COLO668 (cell line): Measurements from ENCODE around the gene POLE2.
"Not testable (repeated sequence)": the region's sequence is repeated elsewhere in the genome, so short reads cannot be mapped to it uniquely, and the experiment has no call there.

Experiments
- DNase-seq: peaks from one replicate; lab custom pipeline; 2025; ENCODE audit not compliant: unreplicated experiment; lab: John Stamatoyannopoulos, UW

The POLE2 gene

DNA sequence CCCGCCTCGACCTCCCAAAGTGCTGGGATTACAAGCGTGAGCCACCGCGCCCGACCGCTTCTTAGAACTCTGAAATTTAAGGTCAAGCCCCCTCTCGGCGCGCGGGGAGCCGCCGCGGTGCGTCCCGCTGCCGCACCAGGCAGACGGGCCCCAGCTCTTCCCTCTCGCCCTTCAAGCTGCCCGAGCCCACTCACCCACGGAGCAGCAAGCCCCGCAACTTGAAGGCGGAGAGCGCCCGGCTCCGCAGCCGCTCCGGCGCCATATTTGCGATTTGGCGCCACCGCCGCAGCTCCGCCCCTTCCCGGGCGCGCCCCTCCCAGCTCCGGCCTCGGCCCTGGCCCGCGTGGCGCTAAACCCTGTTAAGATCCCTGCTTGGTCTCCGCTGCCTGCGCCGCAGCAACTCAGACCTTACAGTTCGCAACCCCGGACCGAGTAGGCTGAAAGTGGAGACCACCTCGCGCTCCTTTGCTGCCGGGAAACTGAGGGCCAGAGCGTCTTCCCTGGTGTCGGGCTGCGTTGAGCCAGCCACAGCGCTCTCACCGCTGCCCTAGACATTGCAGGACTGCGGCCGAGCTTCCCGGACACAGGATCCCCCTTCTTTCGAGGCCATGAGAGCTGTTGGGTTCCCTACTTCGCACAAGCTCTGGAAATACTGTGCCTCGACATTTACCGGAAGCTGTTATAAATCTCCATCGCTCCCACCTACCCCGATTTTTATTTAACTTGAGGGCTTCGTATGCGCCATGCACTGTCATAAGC is at the start of gene POLE2:
TSS of gene POLE2 (minus strand) at position 273 of the 759 bp plus-strand sequence. CDS start at position 262, 11 bp downstream.
- DNase-seq, result peak; percentile 90

DNA sequence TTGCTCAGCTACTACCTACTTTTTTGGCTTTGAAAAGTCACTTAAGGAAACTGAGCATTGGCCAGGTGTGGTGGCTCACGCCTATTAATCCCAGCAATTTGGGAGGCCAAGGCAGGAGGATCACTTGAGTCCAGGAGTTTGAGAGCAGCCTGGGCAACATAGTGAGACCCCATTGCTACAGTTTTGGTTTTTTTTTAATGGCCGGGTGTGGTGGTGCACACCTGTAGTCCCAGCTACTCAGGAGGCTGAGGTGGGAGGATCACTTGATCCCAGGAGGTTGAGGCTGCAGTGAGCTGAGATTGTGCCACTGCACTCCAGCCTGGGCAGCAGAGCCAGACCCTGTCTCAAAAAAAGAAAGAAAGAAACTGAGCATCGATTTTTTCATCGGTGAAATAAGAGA is 47.7 kb upstream of the POLE2 start:
- not testable (repeated sequence) for DNase-seq

DNA sequence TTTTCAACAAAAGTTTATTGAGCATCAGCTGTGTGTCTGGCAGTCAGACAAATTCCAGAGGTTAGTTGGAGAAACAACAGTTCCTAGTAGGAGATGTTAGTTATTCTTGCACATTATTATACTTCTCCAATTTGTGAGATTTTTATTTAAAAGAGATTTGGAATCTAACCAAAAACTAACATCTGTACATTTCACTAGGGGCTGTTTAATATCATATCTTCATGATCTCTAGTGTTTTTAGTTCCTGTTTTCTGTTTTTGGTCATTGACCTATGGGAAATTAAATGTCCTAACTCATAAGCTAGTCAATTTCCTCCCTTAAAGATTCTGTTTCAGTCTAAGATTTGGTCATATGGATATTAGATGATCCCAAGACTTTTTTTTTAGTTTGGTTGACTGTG is 45.8 kb upstream of the POLE2 start:
- no peak for DNase-seq

GRCh38 chr14:49732896-49733295 is 44.9 kb upstream of the POLE2 start:
- no peak for DNase-seq

GRCh38 chr14:49727171-49727570 is 39.2 kb upstream of the POLE2 start:
- no peak for DNase-seq

GRCh38 chr14:49721733-49722435 is 33.9 kb upstream of the POLE2 start:
- not testable (repeated sequence) for DNase-seq

- no peak for DNase-seq
These were observed 32.7 kb upstream of the POLE2 start for GRCh38 chr14:49720744-49721143.

DNA sequence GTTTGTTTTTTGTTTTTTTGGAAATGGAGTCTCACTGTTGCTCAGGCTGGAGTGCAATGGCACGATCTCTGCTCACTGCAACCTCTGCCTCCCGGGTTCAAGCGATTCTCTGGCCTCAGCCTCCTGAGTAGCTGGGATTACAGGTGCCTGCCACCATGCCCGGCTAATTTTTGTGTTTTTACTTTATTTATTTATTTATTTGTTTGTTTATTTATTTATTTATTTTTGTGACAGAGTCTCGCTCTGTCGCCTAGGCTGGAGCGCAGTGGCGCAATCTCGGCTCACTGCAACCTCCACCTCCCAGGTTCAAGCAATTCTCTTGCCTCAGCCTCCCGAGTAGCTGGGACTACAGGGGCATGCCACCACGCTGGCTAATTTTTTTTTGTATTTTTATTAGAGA is 23.0 kb upstream of the POLE2 start:
- DNase-seq, result not testable (repeated sequence)

GRCh38 chr14:49704471-49704870 is 16.5 kb upstream of the POLE2 start:
- DNase-seq, result not testable (repeated sequence)

DNA sequence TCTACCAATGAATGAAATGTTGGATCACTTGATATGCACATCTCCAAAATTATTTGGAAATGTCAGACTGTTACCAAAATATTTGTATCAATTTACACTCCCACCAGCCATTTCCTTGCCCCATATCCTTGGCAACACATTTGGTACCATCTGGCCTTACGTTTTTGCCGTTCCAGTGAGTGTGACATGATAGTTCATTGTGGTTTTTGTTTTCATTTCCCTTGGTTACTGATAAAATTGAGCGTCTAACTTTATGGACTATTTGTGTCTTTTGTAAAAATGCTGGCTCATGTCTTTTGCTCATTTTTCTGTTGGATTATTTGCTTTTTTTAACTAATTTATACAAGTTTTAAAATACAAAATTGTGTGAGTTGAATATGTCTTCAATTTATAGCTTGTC is 16.0 kb upstream of the POLE2 start:
- DNase-seq, result no peak

- no peak for DNase-seq
These were observed 14.7 kb upstream of the POLE2 start for GRCh38 chr14:49702725-49703124.

DNA sequence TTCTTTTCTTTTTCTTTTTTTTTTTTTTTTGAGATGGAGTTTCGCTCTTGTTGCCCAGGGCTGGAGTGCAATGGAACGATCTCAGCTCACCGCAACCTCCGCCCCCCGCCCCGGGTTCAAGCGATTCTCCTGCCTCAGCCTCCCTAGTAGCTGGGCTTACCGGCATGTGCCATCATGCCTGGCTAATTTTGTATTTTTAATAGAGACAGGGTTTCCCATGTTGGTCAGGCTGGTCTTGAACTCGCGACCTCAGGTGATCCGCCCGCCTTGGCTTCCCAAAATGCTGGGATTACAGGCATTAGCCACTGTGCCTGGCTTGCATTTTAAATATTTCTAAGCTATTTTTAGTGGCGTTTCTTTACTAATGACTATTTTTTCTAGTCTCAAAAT is 5.7 kb upstream of the POLE2 start:
- not testable (repeated sequence) for DNase-seq

DNA sequence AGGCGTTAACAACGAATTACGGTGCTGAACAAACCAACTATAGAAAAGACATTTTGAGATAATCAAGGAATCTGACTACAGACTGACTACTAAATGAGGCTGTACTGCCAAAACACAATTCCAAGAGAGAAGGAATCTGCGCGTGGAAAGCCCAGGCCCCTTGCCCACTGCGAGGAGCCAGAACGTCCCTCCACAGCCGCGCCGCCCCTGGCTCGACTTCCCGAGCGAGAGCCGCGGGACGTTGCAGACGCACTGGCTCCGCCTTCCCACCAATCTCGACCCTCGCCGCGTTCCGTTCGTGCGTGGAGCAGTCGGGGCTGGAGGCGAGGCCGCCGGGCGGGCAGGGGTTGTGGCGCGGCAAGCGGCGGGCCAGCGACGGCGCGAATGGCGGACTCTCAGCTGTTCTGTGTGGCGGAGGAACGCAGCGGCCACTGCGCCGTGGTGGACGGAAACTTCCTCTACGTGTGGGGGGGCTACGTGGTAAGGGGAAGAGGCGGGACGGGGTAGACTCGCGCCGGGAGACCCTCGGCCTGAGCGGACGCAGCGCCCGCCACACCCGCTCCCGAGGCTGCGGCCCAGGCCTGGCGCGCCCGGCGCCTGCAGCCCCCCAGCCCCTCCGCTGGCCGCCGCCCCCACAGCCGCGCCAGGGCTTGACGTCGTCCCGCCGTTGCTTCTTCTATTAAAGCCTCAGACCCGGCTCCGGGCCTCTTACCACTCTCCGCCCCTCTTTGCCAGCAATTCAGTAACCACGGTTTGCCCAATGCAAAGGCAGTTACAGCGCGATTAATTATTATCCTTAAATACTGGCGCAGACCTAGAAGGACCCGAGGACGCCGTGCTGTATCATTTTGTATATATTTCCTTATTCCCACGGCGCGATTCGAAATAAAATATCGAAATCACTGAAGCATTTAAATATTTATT is 5.1 kb upstream of the POLE2 start, which contains the start of gene KLHDC1:
TSS of gene KLHDC1 (plus strand) at position 310 of the 924 bp plus-strand sequence. CDS start at position 385, 75 bp downstream.
- peak; percentile 83 for DNase-seq

GRCh38 chr14:49692193-49692757 is 4.3 kb upstream of the POLE2 start:
- no peak for DNase-seq

- DNase-seq, result no peak
These were observed 3.0 kb upstream of the POLE2 start for GRCh38 chr14:49691031-49691430.

DNA sequence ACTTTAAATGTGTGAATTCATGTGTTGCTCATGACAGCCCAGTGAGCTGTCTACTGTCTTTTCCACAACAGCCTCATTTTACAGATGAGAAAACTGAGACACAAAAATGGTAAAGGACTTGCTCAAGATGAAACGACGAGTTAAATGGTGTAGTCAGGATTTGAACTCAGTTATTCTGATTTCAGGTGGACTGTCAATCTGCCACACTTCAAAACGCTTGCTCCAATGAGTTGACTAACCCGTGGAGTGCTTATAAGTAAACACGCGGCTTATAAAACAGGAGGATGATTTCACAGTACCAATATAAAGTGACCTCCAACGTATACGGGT is 652 bp upstream of the POLE2 start:
- no peak for DNase-seq

- no peak for DNase-seq
These were observed 1.6 kb downstream of the POLE2 start for GRCh38 chr14:49686425-49686824.

GRCh38 chr14:49679271-49679670 is 8.7 kb downstream of the POLE2 start:
- no peak for DNase-seq

DNA sequence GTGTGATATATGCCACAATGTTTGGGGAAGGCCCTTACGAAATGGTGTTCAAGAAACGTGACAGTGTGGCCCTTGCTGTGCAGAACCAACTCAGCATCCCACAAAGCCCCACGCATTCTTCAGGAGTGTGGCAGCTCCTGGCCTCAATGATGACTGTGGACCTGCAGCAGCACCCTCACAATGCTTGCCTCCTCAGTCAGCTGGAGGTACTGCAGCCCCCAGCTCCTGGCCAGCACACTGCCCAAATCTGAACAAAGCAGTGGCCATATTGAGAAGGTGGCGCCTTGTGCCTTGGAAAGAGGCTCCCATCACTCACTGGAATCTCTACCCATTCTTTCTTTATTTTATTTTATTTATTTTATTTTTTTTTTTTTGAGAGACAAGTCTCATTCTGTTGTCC is 10.4 kb downstream of the POLE2 start:
- no peak for DNase-seq

DNA sequence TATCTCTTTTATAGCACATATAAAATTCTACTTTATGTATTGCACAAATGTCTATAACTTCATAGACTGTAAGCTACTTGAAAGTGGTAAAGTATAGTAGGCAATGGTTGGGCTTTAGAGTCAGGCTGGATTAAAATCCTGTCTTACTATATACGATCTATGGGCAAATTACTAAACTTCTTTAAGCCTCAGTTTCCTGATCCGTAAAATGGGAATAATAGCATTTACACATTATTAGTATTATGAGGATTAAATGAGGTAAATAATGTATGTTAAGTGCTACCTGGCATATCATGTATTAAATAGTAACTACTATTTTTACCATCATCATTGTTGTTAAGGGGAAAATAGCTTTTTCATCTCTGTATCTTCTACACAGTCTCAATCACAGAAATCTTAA is 14.4 kb downstream of the POLE2 start:
- no peak for DNase-seq

DNA sequence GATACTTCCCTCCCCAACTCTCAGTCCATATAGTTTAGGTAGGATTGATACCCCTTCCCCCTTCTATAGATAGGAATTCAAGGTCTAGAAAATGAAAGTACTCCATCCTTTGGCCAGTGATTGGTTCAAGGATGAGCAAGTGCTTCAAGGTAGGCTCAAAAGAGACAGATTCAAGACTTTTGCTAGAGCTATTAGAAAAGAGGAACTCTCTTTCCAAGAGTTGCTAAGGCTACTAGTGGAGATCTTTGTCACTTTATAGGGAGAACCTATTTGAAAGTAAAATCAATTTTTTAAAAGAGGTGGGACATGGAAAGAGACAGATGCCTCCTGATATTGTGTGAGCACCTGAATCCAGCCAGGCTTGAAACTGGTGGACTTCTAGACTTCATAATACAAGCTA is 17.5 kb downstream of the POLE2 start:
- no peak for DNase-seq
